GM19043 (cell line): ENCODE measurements around the gene TNFRSF19.
A peak's percentile ranks its signal among the peaks of the same experiment; 100 is the strongest.
"Not testable (repeated sequence)": the region's sequence is repeated elsewhere in the genome, so short reads cannot be mapped to it uniquely, and the experiment has no call there.

Experiments
- ATAC-seq: cut with Tn5 transposase; IDR thresholded peaks from one replicate; pipeline ENCODE4 v1.9.1; 2021; ENCODE audit warnings: low read depth; ENCODE audit not compliant: unreplicated experiment

Gene TNFRSF19

DNA sequence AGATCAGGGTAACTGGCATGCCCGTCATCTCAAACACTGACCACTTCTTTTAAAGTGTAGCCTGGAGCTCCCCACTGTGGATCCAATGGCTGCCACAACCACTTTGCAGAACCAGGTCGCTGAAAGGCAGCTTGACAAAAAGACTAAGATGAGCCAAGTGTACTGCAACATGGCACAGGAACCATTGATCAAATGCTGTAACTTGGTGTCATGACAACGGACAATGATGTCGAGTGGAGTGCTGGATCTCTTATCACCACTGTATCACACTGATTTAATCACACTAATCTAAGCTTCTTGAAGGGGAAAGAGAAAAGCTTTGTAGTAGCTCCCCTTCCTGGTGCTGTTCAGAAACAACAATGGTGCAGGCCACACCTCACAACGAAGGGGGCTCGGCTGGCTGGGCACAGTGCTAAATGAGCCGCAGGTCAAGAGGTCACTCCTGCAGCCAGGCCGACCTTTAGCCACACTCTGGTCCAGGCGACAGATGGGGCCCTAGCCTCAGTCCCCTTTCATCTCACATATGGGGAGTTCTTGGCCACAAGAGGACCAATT, 2.2 kb upstream of the TNFRSF19 start:
- ATAC-seq: no peak

DNA sequence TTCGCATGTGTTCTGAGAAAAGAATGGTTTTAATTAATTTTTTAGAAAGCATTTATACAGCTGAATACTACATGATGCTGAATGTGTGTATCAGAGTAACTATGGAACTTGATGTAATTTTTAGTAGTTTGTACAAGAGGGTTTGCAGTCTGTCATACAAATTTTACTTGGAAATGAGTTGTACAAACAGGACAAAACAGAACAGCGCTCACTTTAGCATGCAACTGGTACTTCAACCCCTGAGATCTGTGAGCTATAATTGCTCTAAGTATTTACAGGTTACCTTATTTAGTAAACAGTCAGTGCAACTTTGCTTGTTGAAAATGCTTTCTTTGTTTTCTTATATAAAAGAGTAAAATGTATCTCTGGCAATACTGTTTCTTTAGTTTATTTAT, 706 bp downstream of the TNFRSF19 start:
- no peak for ATAC-seq

DNA sequence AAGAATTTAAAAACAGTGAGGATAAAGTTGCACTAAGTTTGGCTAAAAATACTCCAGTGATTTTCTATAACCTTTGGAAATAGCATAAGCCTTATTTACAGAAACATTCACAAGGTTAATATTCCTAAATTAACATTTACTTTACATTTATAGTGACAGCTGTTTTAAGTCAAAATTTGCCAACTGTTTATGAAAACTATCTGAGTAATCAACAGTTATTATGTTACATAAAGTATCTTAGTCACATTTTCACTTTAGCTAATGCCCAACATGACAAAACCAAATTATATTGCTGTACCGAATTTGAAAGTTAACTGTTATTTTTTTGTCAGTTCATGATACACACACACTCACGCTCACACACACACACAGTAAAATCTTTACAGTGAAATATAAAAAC, 1.2 kb downstream of the TNFRSF19 start:
- ATAC-seq: no peak

DNA sequence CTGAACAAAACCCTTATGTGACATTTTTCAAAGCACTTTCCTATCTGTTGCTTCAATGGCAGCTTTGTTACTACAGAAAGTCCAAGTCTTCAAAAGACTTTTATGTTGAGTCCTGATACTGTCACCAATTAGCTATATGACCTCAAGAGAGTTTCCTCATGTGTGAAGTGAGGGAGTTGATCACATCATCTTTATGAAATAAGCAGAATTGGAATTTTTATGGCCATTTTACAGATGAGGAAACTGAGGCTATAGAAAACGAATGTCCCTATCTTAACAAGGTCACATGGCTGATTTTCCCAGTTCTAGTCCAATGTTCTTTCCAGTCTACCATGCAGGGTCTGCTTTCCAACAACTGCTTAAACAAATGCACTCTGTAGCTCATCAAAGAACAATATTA, 2.6 kb downstream of the TNFRSF19 start:
- no peak for ATAC-seq

DNA sequence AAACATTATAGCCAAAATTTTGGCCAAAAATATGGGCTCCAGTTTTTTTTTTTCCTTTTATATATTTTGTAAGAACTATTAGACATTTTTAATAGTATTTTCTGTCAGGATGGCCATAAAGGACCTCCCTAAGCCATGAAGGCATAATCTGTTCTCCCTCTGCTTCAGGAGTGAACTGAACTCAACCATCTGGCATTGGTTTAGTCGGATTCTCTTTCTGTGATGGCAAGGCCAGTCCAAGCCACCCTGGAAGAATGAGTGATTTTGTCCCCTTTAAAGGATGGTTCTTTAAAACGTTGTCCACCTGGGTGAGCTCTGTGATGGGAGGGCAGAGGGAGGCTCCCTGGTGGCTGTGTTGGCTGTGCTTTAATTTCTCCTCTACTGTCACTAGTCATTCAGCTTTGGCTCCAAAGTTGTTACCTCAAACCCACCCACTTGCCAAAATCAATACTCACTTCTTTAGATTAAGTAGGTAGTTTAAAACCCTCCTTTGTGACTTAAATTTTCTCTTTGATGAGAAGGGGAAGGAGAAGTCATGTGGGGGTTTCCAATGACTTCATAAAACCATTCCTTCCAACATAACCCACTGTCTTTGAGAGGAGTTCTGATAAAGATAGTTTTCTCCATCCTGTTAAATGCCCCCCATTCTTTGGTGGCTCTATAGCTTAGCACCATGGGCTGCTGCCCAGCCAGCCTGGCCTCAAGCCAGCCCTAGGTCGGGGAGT, 4.4 kb downstream of the TNFRSF19 start:
- ATAC-seq: no peak

DNA sequence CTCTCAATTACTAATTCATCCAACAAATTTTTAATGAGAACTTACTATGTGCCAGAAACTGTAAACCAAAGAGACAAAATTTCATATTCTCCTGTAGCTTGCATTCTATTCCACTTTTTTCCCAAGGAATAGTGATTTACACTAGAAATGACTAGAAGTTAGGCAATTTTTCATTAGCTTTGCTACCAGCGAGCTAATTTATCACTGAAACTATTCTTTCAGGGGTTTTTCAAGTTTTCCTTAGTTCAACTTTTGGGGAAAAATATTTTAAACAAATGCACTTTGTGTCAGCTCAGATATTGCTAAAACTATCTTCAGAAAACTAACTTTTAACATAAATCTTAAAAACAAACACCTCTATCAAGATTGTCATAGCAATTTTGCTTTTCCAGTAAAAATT, 5.4 kb downstream of the TNFRSF19 start:
- ATAC-seq: no peak

DNA sequence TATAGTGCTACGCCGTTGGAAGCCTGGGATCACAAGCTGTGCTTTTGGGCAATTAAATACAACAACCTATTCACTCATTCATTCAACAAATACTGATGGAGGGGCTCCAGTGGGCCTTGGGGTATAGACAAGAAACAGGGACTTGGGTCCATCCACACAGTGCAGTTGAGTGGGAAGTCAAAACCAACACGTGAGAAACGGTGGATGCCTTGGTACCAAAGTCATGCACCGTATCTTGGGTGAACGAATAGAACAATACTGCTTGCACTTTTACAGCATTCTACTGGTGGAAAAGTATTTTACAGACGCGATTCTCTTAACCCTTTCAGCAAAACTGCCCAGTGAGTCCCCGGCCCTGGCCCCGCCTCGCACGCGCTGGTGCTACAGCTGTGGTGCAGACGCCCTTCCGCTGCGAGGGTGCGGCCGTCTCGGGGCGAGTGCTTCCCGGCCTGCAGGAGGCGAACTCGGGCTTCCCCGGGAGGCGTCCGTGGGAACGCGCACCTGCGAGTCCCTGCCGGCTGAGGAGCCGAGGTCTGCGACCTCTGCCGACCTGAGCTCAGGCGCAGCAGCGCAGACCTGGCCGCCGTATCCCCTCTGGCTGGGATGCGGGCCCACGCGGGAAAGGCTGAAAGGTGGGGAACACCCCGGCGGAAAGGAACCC, 8.3 kb downstream of the TNFRSF19 start:
- ATAC-seq: peak; percentile 62

DNA sequence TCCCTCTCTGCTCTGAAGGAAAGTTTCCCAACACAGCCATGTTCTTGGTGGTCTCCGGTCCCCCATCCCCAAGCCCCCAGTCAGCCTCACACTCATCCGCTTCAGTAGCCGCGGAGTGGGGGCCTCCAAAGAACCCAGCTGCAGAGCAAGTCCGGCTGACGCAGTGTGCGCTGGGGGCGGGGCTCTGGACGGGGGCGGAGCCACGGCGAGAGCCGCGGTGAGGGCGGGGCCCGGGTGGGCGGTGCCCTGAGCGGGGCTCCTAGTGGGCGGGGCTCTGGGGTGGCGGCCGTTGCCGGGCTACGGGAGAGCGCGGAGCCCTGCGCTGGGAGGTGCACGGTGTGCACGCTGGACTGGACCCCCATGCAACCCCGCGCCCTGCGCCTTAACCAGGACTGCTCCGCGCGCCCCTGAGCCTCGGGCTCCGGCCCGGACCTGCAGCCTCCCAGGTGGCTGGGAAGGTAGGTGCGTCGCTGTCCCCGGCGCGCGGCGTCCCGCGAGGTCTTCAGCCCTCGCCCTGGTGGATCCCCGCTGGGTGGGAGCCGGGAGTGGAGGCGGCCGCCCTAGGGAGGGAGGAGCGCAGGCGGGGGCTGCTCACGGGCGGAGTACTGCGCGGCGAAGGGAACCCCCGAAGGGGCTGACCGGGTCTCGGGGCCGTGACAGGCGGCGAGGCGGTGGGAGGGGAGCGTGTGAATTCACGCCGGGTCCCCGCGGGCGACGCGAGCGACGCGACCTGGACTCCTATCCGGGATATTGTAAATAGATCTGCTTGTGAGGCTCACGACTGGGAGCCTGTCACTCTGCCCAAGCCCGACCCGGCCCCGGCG, 9.1 kb downstream of the TNFRSF19 start:
- ATAC-seq: peak; percentile 89

DNA sequence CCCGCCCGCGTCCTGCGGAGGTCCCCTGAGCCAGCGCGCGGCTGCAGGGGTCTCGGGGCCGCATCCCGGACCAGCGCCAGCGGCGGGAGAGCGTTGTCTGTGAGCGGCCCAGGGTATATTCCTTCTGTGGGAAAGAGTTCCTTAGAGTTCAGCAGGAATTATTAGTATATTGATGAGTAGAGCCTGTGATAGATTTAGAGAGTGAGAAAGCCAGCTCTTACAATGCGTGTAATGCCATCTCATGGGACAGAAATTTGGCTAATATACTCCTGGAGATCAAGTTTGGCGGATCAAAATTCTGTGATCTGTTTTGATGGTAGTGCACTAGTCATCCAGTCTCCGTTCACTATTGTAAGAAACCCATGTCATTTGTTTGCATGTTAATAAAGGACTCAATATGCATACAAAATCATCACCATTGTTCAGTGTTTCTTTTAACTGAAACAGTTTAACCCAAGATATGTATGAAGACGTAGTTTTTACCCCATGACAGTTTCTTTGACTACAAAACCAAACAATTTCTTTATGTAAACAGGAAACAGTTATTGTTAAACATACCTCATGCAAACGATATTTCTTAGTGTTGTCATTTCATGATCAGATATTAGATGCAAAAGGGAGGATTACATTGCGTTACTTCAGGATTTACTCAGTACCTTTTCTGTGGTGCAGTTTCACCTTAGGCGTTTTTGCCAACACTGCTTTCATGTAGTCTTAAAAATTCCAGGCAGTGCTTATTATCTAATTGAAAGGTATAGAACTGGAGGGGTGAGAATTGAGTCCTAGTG, 9.9 kb downstream of the TNFRSF19 start:
- no peak for ATAC-seq

DNA sequence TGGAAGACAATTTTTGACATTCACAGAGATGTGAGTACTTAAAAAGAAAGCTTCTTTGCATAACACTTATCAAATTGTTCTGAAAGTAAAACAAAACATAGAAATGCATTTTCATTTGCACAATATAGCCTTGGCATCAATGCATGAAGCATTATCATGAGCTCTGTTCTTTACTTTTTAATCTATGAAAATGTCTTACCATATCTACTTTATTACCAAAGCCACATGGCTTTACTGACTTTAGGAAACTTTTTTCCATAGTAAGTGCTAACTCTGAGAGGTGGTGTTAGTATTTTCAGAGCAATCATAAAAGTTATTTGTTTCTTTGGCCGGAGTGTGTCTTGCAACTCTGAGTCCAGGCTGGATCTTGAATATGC, 10.5 kb downstream of the TNFRSF19 start:
- ATAC-seq: no peak

DNA sequence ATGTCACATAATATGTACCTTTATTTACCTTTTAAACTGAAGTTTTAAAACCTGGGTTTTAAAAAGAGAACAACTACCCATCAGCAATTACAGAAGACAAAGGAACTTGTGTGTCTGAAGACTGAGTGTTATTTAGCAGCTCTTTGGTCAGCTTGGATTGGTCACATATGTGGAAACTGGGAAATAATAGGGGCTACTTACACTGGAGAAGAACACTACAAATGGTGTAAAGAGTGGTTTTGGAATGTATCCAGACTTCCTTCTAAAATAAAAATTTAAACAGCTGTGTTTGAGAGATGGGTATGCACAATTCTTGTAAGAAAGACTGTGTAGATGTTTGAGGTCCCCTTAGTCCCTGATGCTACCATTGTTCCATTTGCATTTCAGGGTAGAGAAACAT, 13.3 kb downstream of the TNFRSF19 start:
- ATAC-seq: no peak

DNA sequence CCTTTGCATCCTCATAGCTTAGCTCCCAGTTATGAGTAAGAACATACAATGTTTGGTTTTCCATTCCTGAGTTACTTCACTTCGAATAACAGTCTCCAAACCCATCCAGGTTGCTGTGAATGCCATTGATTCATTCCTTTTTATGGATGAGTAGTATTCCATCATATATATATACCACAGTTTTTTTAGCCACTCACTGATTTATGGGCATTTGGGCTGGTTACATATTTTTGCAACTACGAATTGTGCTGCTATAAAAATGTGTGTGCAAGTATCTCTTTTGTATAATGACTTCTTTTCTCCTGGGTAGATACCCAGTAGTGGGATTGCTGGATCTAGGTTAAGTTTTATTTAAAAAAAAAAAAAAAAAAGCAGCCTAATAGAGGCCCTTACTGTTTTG, 14.1 kb downstream of the TNFRSF19 start:
- no peak for ATAC-seq

DNA sequence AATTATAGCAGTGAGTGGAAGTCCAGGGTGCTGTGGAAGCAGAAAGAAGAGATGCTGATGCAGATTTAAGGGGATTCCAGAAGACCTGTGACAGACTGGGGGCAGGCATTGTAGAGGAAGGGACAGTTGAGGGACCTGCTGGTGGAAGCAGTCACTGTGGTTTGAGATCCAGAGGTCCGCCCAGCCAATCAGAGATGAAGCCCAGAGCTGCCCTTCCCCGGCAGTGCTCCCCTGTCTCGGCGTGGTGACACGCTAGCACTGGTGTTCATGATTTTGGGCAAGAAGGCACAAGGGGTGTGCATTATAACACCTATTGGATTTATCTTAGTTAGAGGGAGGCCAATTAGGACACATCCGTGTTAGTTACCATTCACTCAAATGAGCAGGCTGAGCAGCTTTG, 16.1 kb downstream of the TNFRSF19 start:
- no peak for ATAC-seq

DNA sequence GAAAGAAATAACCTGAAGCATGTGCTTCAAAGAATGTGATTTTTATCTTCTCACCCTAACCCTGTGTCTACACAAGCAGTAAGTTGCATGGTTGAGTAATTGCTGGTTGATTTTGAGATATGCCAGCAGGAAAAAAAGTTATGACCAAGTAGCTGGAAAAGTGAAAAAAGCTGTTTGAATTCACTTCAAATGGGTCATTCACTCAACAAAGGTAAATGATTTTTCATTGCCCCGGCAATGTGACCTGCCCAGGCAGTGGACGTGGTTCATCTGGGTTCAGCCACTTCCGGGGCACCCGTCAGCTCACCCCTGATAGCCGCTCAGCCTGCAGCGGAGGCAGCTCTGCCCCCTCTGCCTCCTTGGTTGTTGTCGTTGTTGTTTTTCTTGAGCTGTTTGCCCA, 18.5 kb downstream of the TNFRSF19 start:
- ATAC-seq: no peak

DNA sequence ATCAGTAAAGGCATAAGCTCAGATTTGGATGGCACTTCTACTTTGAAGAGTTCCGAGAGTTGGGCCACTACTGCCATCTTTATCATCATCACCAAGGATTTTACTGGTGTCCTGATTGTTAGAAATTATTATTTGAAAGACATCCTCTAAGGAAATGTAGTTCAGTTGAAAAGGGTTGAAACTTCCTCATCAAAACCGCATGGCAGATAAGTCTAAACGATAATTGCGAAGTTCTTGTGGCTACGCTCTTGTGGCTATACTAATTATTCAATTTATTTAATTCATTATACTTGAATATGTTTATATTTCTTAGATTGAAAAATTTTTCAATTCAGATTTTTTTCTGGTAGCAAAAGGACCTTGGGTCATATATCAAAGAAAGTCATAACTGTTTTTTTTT, 22.4 kb downstream of the TNFRSF19 start:
- no peak for ATAC-seq

DNA sequence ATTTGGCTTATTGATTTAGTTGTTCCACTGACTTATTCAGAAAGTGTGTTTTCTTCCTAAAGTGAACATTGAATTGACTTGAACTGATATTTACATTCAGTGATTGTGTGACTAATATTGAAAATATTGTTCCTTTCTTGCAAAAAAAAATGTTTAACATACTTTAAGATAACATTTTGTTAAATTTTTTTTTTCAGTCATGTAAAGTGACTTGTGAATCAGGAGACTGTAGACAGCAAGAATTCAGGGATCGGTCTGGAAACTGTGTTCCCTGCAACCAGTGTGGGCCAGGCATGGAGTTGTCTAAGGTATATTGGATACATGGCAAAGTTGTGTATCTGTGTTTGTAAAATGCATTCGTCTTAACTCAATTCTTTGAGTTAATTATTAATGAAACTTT, 22.9 kb downstream of the TNFRSF19 start:
- ATAC-seq: no peak

DNA sequence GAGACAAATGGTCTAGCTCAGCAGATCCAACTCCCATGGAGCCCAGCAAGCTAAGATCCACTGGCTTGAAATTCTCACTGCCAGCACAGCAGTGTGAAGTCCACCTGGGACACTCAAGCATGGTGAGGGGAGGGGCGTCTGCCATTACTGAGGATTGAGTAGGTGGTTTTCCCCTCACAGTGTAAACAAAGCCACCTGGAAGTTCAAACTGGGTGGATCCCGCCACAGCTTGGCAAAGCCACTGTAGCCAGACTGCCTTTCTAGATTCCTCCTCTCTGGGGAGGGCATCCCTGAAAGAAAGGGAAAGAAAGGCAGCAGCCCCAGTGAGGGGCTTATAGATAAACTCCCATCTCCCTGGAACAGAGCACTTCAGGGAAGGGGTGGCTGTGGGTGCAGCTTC, 24.1 kb downstream of the TNFRSF19 start:
- ATAC-seq: not testable (repeated sequence)

DNA sequence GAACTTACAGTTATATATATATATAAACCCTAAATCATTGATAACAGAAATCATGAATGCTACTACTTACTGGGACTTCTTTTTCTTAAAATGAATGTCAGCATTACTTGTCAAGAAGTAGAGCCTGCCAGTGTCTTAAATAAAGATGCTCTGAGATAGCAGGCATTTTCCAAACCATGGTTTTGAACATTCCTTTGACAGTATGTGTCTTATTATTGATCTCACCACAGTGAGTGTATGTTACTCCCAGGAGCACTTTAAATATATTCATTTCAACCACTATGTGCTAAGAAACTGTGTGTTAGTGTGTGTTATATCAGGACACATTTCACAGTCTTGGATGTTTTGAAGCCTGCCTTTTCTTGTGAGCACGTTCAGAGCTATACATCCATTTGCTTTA, 28.2 kb downstream of the TNFRSF19 start:
- ATAC-seq: no peak

DNA sequence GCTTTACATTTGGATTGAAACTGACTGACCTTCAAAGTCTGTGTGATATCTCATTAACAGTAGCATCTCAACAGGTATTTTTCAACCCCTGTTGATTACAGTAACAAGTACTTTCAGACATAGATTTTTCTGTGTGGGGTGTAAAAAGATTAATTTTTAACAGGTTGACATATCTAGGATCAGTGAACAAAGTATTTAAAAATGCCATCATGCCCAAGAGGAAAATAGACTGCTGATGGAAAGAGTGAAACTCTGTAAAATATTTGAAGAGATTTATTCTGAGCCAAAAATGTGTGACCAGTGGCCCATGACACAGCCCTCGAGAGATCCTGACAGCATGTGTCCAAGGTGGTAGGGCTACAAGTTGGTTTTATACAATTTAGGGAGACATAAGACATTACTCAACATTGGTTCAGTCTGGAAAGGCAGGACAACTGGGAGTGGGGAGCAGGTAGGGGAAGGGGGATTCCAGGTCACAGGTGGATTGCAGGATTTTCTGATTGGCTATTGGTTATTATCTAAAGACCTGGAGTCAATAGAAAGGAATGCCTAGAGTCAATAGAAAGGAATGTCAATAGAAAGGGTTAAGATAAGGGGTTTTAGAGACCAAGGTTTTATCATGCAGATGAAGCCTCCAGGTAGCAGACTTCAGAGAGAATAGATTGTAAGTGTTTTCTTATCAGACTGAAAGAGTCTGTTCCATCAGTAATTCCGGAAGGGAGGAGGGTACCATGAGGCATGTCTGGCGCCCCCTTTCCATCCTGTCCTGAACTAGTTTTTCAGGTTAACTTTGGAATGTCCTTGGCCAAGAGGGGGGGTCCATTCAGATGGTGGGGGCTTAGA, 29.1 kb downstream of the TNFRSF19 start:
- ATAC-seq: no peak

DNA sequence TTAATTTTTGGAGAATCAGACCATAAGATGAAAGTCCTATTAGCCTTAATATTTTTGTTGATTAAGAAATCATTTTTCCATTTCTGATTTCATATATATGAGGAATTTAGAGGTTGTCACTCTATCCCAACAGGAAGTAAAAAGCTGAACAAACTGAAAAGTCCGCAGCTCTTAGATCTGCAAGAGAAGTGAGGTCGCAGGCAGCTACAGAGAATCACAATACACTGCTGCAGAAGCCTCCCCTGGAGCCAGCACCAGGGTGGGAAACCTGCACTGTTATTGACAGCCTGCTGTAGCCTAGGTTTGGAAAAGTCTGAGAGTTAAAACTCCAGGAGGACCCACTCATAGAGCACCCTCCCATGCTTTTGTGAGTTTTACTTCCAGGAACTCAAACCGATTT, 29.9 kb downstream of the TNFRSF19 start:
- no peak for ATAC-seq
